H9 (cell line): ENCODE data around the gene TRIM44. TPM values are rescaled to one million over a fixed set of nuclear protein-coding genes. Genes with fewer than 3 reads are reported as not detected.

Experiments used
- DNase-seq: peaks from one replicate; pipeline ENCODE4 v3.0.0-alpha.2; 2017
- H2AFZ ChIP-seq: one replicate; pipeline ENCODE4 v1.6.1; 2013; ENCODE audit warnings: mild to moderate bottlenecking, low read length, control low read depth, moderate library complexity
- H2AK5ac ChIP-seq: 2 replicates; pipeline ENCODE4 v1.6.1; 2013; ENCODE audit warnings: low read length, control low read depth, mixed read lengths; ENCODE audit not compliant: insufficient read length
- H2BK120ac ChIP-seq: one replicate; pipeline ENCODE4 v1.6.1; 2013; ENCODE audit warnings: low read depth, mild to moderate bottlenecking, low read length, control low read depth, inconsistent platforms; ENCODE audit not compliant: poor library complexity, severe bottlenecking
- H2BK12ac ChIP-seq: 2 replicates; pipeline ENCODE4 v1.6.1; 2013; ENCODE audit warnings: low read length, control low read depth, mixed read lengths, low read depth; ENCODE audit not compliant: insufficient read length
- H2BK15ac ChIP-seq: 2 replicates; pipeline ENCODE4 v1.6.1; 2013; ENCODE audit warnings: low read depth, low read length, control low read depth
- H2BK20ac ChIP-seq: one replicate; pipeline ENCODE4 v1.6.1; 2013; ENCODE audit warnings: low read depth, mild to moderate bottlenecking, low read length, control low read depth, inconsistent platforms; ENCODE audit not compliant: poor library complexity, severe bottlenecking
- H2BK5ac ChIP-seq: 2 replicates; pipeline ENCODE4 v1.6.1; 2013; ENCODE audit warnings: low read length, control low read depth, mixed read lengths; ENCODE audit not compliant: insufficient read length
- H3K14ac ChIP-seq: 2 replicates; pipeline ENCODE4 v1.6.1; 2013; ENCODE audit warnings: low read length, control low read depth; ENCODE audit not compliant: insufficient read depth
- H3K18ac ChIP-seq: 2 replicates; pipeline ENCODE4 v1.6.1; 2013; ENCODE audit warnings: low read depth, mild to moderate bottlenecking, mixed read lengths, low read length, control low read depth; ENCODE audit not compliant: insufficient read length
- H3K23ac ChIP-seq: 2 replicates; pipeline ENCODE4 v1.6.1; 2013; ENCODE audit warnings: low read length, control low read depth, mixed read lengths, low read depth; ENCODE audit not compliant: insufficient read length
- H3K23me2 ChIP-seq: 2 replicates; pipeline ENCODE4 v1.6.1; 2013; ENCODE audit warnings: low read depth, mild to moderate bottlenecking, mixed read lengths, low read length, control low read depth; ENCODE audit not compliant: insufficient read length, poor library complexity, severe bottlenecking
- H3K27ac ChIP-seq: 2 replicates; pipeline ENCODE4 v1.5.1; 2013; ENCODE audit warnings: low read length, control low read depth, mixed read lengths, low read depth; ENCODE audit not compliant: insufficient read length
- H3K27me3 ChIP-seq: 2 replicates; pipeline ENCODE4 v1.6.1; 2013; ENCODE audit warnings: low read length, control low read depth, inconsistent platforms; ENCODE audit not compliant: insufficient read depth
- H3K4ac ChIP-seq: 2 replicates; pipeline ENCODE4 v1.6.1; 2013; ENCODE audit warnings: low read depth, mild to moderate bottlenecking, control low read depth, inconsistent platforms, low read length, moderate library complexity
- H3K4me1 ChIP-seq: 2 replicates; pipeline ENCODE4 v1.6.1; 2013; ENCODE audit warnings: low read length, control low read depth, inconsistent platforms; ENCODE audit not compliant: insufficient read depth
- H3K4me2 ChIP-seq: 2 replicates; pipeline ENCODE4 v1.6.1; 2013; ENCODE audit warnings: low read length, control low read depth, mixed read lengths; ENCODE audit not compliant: insufficient read length, insufficient read depth
- H3K56ac ChIP-seq: 2 replicates; pipeline ENCODE4 v1.6.1; 2013; ENCODE audit warnings: low read depth, mild to moderate bottlenecking, mixed read lengths, low read length, control low read depth; ENCODE audit not compliant: insufficient read length
- H3K79me1 ChIP-seq: 2 replicates; pipeline ENCODE4 v1.6.1; 2013; ENCODE audit warnings: low read depth, mild to moderate bottlenecking, moderate library complexity, low read length, control low read depth, inconsistent platforms; ENCODE audit not compliant: insufficient read depth, poor library complexity, severe bottlenecking
- H3K79me2 ChIP-seq: 2 replicates; pipeline ENCODE4 v1.6.1; 2013; ENCODE audit warnings: low read length, control low read depth, inconsistent platforms; ENCODE audit not compliant: insufficient read depth
- H3K9ac ChIP-seq: 2 replicates; pipeline ENCODE4 v1.6.1; 2013; ENCODE audit warnings: low read length, control low read depth, mixed read lengths; ENCODE audit not compliant: insufficient read length; ENCODE audit errors: extremely low read depth
- H3K9me3 ChIP-seq: one replicate; pipeline ENCODE4 v1.6.1; 2013; ENCODE audit warnings: low read depth, low read length, inconsistent platforms; ENCODE audit not compliant: control insufficient read depth
- H3T11ph ChIP-seq: one replicate; pipeline ENCODE4 v1.6.1; 2013; ENCODE audit warnings: mild to moderate bottlenecking, low read length, control low read depth, inconsistent platforms
- H4K20me1 ChIP-seq: one replicate; pipeline ENCODE4 v1.6.1; 2013; ENCODE audit not compliant: control insufficient read depth, insufficient read length, insufficient read depth
- H4K5ac ChIP-seq: 2 replicates; pipeline ENCODE4 v1.6.1; 2013; ENCODE audit warnings: low read depth, mild to moderate bottlenecking, mixed read lengths, low read length, control low read depth; ENCODE audit not compliant: insufficient read length
- H4K8ac ChIP-seq: replicated peaks from 2 replicates; pipeline ENCODE4 v1.6.1; 2013; ENCODE audit warnings: low read length, control low read depth, mixed read lengths, low read depth; ENCODE audit not compliant: insufficient read length
- H4K91ac ChIP-seq: 2 replicates; pipeline ENCODE4 v1.6.1; 2013; ENCODE audit warnings: low read depth, mild to moderate bottlenecking, moderate library complexity, mixed read lengths, low read length, control low read depth; ENCODE audit not compliant: insufficient read length
- H3K27ac Mint-ChIP-seq, 3 experiments: 2 replicates in 2 of 3; 3 replicates in 1 of 3; pipeline ENCODE4 v1.8.0; 2020 to 2021; ENCODE audit warnings: mixed read lengths in 3 of 3, mild to moderate bottlenecking in 1 of 3, moderate library complexity in 1 of 3
- H3K27me3 Mint-ChIP-seq: 2 replicates; pipeline ENCODE4 v1.8.0; 2021; ENCODE audit warnings: low read depth, mild to moderate bottlenecking, moderate library complexity, mixed read lengths
- H3K36me3 Mint-ChIP-seq, 3 experiments: 2 replicates in 2 of 3; 3 replicates in 1 of 3; pipeline ENCODE4 v1.8.0; 2020 to 2021; ENCODE audit warnings: low read depth in 3 of 3, mixed read lengths in 3 of 3; ENCODE audit not compliant: insufficient read depth in 1 of 3
- H3K4me1 Mint-ChIP-seq, 2 experiments: 2 replicates each; pipeline ENCODE4 v1.8.0; 2020; ENCODE audit warnings: mixed read lengths in 2 of 2
- H3K4me3 Mint-ChIP-seq, 2 experiments: 2 replicates in 1 of 2; 3 replicates in 1 of 2; pipeline ENCODE4 v1.8.0; 2020 to 2021; ENCODE audit warnings: mild to moderate bottlenecking in 2 of 2, mixed read lengths in 2 of 2, moderate library complexity in 1 of 2
- H3K9me3 Mint-ChIP-seq, 2 experiments: 2 replicates in 1 of 2; 3 replicates in 1 of 2; pipeline ENCODE4 v1.8.0; 2020; ENCODE audit warnings: mild to moderate bottlenecking in 2 of 2, mixed read lengths in 2 of 2, moderate library complexity in 1 of 2
- WGBS: extraction: QIAGEN DNeasy Blood & Tissue Kit; methylation state at CpG from one replicate; pipeline ENCODE4 v1.1.7; 2013; ENCODE audit warnings: missing lambda C conversion rate, low lambda C conversion rate, mixed read lengths; ENCODE audit not compliant: insufficient read length; ENCODE audit errors: extremely low coverage; 5-methylcytosine and 5-hydroxymethylcytosine counted together
- total RNA-seq: library from RNA; stranded (reverse); gene quantifications from 2 replicates; pipeline ENCODE4 v1.2.1, GENCODE V29; 2021
- TF ChIP-seq, protein P1 (sequence below): fragments of 200-600 bp; sonication (generic); conservative IDR thresholded peaks from 3 replicates; pipeline ENCODE4 v1.8.0; 2021; ENCODE audit warnings: antibody characterized with exemption, mild to moderate bottlenecking

The TRIM44 gene
- total RNA-seq, 1 experiment from 2014 or later: 37.7 TPM

DNA sequence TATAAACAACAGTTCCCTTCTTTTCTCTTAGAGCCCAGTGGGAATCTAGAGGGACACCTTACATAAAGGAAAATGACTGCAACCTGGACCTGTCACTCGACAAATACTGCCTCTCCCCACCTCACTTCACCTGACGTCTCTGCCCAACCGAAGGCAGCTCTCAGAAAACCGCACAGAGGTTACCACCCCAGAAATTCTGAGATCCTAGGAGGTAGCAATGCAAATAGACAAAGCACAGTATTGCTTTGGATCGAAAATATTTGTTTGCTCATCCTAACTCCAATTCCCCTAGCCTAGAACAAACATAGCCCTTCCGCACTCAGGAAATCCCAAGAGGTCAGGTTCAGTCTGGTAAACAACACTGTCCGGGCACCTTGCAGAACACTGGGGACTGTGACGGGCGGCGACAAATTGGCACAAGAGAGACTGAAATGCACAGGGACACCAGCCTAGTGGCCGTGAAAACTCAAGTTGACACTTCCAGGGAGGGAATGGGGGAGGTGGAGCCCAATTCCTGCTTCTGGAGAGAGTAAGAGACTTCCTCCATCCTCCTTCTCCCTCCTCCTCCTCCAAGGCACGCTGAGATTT, 420 bp upstream of the TRIM44 start:
- no peak for DNase-seq
- H4K91ac ChIP-seq: no peak overlapping the region
- H3K9ac ChIP-seq: peak overlapping the region; percentile 43

More for the DNA sequence above, 420 bp upstream of the TRIM44 start:
- H3K4me1 ChIP-seq: 0 out of 2 replicates have a peak, but pooled peaks cover 2% of the 10 kb centered on the region
- no peak overlapping the region for H4K8ac ChIP-seq
- H3K4ac ChIP-seq: no peak overlapping the region
- H2BK120ac ChIP-seq: no peak overlapping the region
- H2BK20ac ChIP-seq: no peak overlapping the region
- 0 out of 2 replicates have a peak overlapping the region, but pooled peaks have one; percentile 2 for H3K14ac ChIP-seq
- no peak overlapping the region for H2BK5ac ChIP-seq
- no peak overlapping the region for H4K5ac ChIP-seq
- no peak overlapping the region for H3K23ac ChIP-seq
- no peak overlapping the region for H2AK5ac ChIP-seq
- no peak overlapping the region for H3K27ac ChIP-seq
- Mint-ChIP-seq H3K27me3 (peaks cover 67% of the 10 kb centered on the region), H3K4me1 (peaks cover 7 to 15% of the 10 kb centered on the region in 2 experiments; a peak in 3 of 4 replicates), H3K36me3 (peaks cover 32 to 39% (median 33%) of the 10 kb centered on the region in 3 experiments), H3K9me3 (peaks cover 33 to 36% of the 10 kb centered on the region in 2 experiments), H3K27ac (peak overlapping the region in 2 of 3 experiments; percentile 74 to 83; a peak in 2 of 7 replicates), H3K4me3 (peak overlapping the region; percentile 73 to 84)
- H2AFZ ChIP-seq: peak overlapping the region; percentile 3
- peaks cover 6% of the 10 kb centered on the region; the same call in 1 of the 2 replicates for H3K27me3 ChIP-seq
- peaks cover 14% of the 10 kb centered on the region for H3K23me2 ChIP-seq
- WGBS: no CpG with 5 or more reads among the region's 12 CpGs
- H3K9me3 ChIP-seq: no peaks in the 10 kb centered on the region
- H2BK15ac ChIP-seq: no peak overlapping the region
- H3T11ph ChIP-seq: no peak overlapping the region
- no peak overlapping the region for H3K56ac ChIP-seq
- peak overlapping the region; percentile 97 for H3K4me2 ChIP-seq
- no peak overlapping the region for H2BK12ac ChIP-seq
- H3K79me1 ChIP-seq: no peaks in the 10 kb centered on the region
- no peaks in the 10 kb centered on the region for H4K20me1 ChIP-seq
- H3K18ac ChIP-seq: peak overlapping the region; percentile 9
- TF ChIP-seq, protein P1, sequence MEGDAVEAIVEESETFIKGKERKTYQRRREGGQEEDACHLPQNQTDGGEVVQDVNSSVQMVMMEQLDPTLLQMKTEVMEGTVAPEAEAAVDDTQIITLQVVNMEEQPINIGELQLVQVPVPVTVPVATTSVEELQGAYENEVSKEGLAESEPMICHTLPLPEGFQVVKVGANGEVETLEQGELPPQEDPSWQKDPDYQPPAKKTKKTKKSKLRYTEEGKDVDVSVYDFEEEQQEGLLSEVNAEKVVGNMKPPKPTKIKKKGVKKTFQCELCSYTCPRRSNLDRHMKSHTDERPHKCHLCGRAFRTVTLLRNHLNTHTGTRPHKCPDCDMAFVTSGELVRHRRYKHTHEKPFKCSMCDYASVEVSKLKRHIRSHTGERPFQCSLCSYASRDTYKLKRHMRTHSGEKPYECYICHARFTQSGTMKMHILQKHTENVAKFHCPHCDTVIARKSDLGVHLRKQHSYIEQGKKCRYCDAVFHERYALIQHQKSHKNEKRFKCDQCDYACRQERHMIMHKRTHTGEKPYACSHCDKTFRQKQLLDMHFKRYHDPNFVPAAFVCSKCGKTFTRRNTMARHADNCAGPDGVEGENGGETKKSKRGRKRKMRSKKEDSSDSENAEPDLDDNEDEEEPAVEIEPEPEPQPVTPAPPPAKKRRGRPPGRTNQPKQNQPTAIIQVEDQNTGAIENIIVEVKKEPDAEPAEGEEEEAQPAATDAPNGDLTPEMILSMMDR: no peak
- peaks cover 3% of the 10 kb centered on the region; the same call in 1 of the 2 replicates for H3K79me2 ChIP-seq
